ENCODE results near the gene DCAF17. TPM values are rescaled to one million over a fixed set of nuclear protein-coding genes. Genes with fewer than 3 reads are reported as not detected.

The DCAF17 gene
- total RNA-seq, 4 donors from 2014 or later: 12.0 to 22.8 (median 14.3) TPM

- Histone ChIP-seq H3K27me3 (no peaks in the 10 kb centered on the region), H3K27ac (replicated peaks in 1 of 4) (peak overlapping the region; percentile 88 to 94 (median 92)), H3K4me3 (peak overlapping the region; percentile 84 to 98 (median 93)), H3K9me3 (no peaks in the 10 kb centered on the region), H3K4me1 (peaks cover 12 to 40% (median 29%) of the 10 kb centered on the region in 4 donors), H3K36me3 (no peaks in the 10 kb centered on the region)
- intact Hi-C loops (cut with DNase I): loop anchor here (5.0 kb wide), 2 partner anchors 549 to 589 kb away; no protein-coding TSS in a partner anchor
- no peak for TF ChIP-seq POLR2AphosphoS5 (IDR thresholded peaks at IDR 0.05)
- no peak for TF ChIP-seq POLR2A (IDR thresholded peaks at IDR 0.05; ENCODE audit: low read depth)
- no peak for TF ChIP-seq EP300 (IDR thresholded peaks at IDR 0.05)
- TF ChIP-seq, protein P1, sequence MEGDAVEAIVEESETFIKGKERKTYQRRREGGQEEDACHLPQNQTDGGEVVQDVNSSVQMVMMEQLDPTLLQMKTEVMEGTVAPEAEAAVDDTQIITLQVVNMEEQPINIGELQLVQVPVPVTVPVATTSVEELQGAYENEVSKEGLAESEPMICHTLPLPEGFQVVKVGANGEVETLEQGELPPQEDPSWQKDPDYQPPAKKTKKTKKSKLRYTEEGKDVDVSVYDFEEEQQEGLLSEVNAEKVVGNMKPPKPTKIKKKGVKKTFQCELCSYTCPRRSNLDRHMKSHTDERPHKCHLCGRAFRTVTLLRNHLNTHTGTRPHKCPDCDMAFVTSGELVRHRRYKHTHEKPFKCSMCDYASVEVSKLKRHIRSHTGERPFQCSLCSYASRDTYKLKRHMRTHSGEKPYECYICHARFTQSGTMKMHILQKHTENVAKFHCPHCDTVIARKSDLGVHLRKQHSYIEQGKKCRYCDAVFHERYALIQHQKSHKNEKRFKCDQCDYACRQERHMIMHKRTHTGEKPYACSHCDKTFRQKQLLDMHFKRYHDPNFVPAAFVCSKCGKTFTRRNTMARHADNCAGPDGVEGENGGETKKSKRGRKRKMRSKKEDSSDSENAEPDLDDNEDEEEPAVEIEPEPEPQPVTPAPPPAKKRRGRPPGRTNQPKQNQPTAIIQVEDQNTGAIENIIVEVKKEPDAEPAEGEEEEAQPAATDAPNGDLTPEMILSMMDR (IDR thresholded peaks at IDR 0.05): no peak
- WGBS: 59% methylated on average over 5 of the region's 5 CpGs
- no peak for DNase-seq (ENCODE audit: extremely low spot score)
Observed at GRCh38 chr2:171521361-171522051, 87.5 kb downstream of the DCAF17 start.

DNA sequence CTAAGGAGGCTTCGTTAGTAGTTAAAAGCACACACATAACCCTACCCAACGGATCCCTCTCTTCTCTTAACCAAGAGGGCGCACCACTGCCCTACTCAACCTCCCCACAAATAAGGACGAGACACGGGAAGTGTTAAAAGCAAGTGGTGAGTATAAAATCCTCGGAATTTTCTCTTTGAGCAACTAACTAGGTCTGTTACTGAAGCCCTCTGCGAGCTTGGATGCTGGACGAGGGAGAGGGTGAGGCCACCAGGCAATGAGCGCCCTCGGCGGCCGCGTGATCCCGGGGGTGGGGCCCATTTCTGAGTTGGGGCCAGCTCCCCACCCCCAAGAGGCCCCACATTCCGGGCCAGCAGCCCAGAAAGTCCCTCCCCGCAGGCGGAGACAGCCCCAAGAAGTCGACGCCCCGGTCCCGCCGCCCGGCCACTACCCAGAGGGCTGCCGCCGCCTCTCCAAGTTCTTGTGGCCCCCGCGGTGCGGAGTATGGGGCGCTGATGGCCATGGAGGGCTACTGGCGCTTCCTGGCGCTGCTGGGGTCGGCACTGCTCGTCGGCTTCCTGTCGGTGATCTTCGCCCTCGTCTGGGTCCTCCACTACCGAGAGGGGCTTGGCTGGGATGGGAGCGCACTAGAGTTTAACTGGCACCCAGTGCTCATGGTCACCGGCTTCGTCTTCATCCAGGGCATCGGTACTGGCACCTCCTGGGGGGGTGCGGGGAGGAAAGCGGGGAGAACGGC is 88.2 kb downstream of the DCAF17 start, which contains the start of gene CYBRD1:
CYBRD1 (plus strand) TSS at position 423 of the 736 bp plus-strand sequence; CDS start at position 495, 72 bp downstream.
- TF ChIP-seq POLR2A (IDR thresholded peaks at IDR 0.05; ENCODE audit: low read depth) (peak; percentile 60), POLR2AphosphoS5 (IDR thresholded peaks at IDR 0.05) (peak; percentile 79 to 92), EP300 (IDR thresholded peaks at IDR 0.05) (no peak)
- TF ChIP-seq, protein P1 (IDR thresholded peaks at IDR 0.05): no peak
- Histone ChIP-seq H3K4me1 (peaks cover 12 to 43% (median 29%) of the 10 kb centered on the region in 4 donors), H3K36me3 (no peaks in the 10 kb centered on the region), H3K27me3 (no peaks in the 10 kb centered on the region), H3K9me3 (no peaks in the 10 kb centered on the region), H3K4me3 (peak within 1 kb of the TSS; percentile 84 to 98 (median 93)), H3K27ac (replicated peaks in 1 of 4) (peak within 1 kb of the TSS; percentile 88 to 94 (median 92))
- peak; percentile 95 for DNase-seq (ENCODE audit: extremely low spot score)
- intact Hi-C loops (cut with DNase I): loop anchor here (5.0 kb wide), 2 partner anchors 550 to 590 kb away; no protein-coding TSS in a partner anchor
- 0% methylated on average over 30 of the region's 45 CpGs for WGBS

DNA sequence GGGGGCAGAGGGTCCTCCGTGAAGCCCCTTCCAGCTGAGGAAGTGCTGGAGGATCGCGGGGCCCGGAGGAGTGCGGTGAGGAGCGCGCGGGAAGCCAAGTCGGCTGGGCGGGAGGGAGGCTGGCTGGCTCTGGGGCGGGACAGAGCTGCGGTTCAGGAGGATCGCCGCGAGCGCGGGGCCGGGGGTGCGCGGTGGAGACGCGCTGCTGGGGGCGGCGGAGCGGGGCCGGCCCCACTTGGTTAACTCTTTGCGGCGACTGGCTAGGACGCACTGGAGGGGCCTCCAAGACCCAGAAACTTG is 88.7 kb downstream of the DCAF17 start:
- WGBS: 0% methylated on average over 1 of the region's 29 CpGs
- Histone ChIP-seq H3K4me3 (peak overlapping the region; percentile 84 to 98 (median 93)), H3K27me3 (no peaks in the 10 kb centered on the region), H3K9me3 (no peaks in the 10 kb centered on the region), H3K4me1 (peaks cover 12 to 43% (median 29%) of the 10 kb centered on the region in 4 donors), H3K27ac (replicated peaks in 1 of 4) (peak overlapping the region; percentile 88 to 94 (median 92)), H3K36me3 (no peaks in the 10 kb centered on the region)
- no peak for TF ChIP-seq POLR2AphosphoS5 (IDR thresholded peaks at IDR 0.05)
- TF ChIP-seq, protein P1 (IDR thresholded peaks at IDR 0.05): no peak
- TF ChIP-seq POLR2A (IDR thresholded peaks at IDR 0.05; ENCODE audit: low read depth): no peak
- no peak for TF ChIP-seq EP300 (IDR thresholded peaks at IDR 0.05)
- intact Hi-C loops (cut with DNase I): loop anchor here (5.0 kb wide), 2 partner anchors 550 to 590 kb away; no protein-coding TSS in a partner anchor
- no peak for DNase-seq (ENCODE audit: extremely low spot score)

GRCh38 chr2:171523088-171524017 is 89.3 kb downstream of the DCAF17 start:
- DNase-seq (ENCODE audit: extremely low spot score): peak; percentile 97
- H3K27me3 ChIP-seq: no peaks in the 10 kb centered on the region
- peaks cover 0 to 2% (median 0%) of the 10 kb centered on the region in 4 donors for H3K36me3 ChIP-seq
- peaks cover 12 to 43% (median 29%) of the 10 kb centered on the region in 4 donors for H3K4me1 ChIP-seq
- no peaks in the 10 kb centered on the region for H3K9me3 ChIP-seq
- intact Hi-C loops (cut with DNase I): loop anchor here (2.0 to 5.0 kb wide), 3 partner anchors 89 to 591 kb away; partner anchors contain the start of gene DCAF17
- H3K4me3 ChIP-seq: peak overlapping the region; percentile 84 to 98 (median 93)
- TF ChIP-seq POLR2A (IDR thresholded peaks at IDR 0.05; ENCODE audit: low read depth) (no peak), EP300 (IDR thresholded peaks at IDR 0.05) (no peak), POLR2AphosphoS5 (IDR thresholded peaks at IDR 0.05) (peak; percentile 73 to 75)
- TF ChIP-seq, protein P1 (IDR thresholded peaks at IDR 0.05): no peak
- H3K27ac ChIP-seq (replicated peaks in 1 of 4): peak overlapping the region; percentile 88 to 94 (median 92)
- 7% methylated on average over 6 of the region's 62 CpGs for WGBS
